ENCODE results near the gene MRPL45. TPM values are rescaled to one million over a fixed set of nuclear protein-coding genes. Genes with fewer than 3 reads are reported as not detected.

Gene MRPL45
- total RNA-seq, 1 experiment from 2014 or later = 24.7 TPM

GRCh38 chr17:38349097-38349730, 52.2 kb downstream of the MRPL45 start:
- peaks cover 3% of the 10 kb centered on the region; the same call in 1 of the 2 replicates for H3K36me3 ChIP-seq (ENCODE audit: control insufficient read depth, insufficient read depth, low read length)
- no peaks in the 10 kb centered on the region for H3K9me3 ChIP-seq (ENCODE audit: control insufficient read depth, insufficient read depth, low read depth, low read length)
- H3K4me1 ChIP-seq (ENCODE audit: control insufficient read depth, insufficient read depth, low read length) = peaks cover 18% of the 10 kb centered on the region
- H3K27me3 ChIP-seq (ENCODE audit: control insufficient read depth, insufficient read depth, low read length) = no peaks in the 10 kb centered on the region
- intact Hi-C loops (cut with micrococcal nuclease; ENCODE audit: unreplicated experiment) = no loop called here
- CTCF ChIA-PET = interaction anchor here (0.6 to 1.8 kb wide), 8 partner anchors 20 to 245 kb away, joined by 3 to 30 read pairs (median 4); no protein-coding TSS in a partner anchor
- no peak overlapping the region; the same call in 1 of the 2 replicates for H3K27ac ChIP-seq (ENCODE audit: low read length)
- ATAC-seq (peak; percentile 67), DNase-seq (ENCODE audit: low read depth, low spot score) (peak; percentile 69)
- TF ChIP-seq CTCF (IDR thresholded peaks at IDR 0.05) (peak; percentile 85), POLR2AphosphoS5 (IDR thresholded peaks at IDR 0.05; ENCODE audit: low read depth, low read length) (no peak)
- in situ Hi-C loops (cut with HindIII; ENCODE audit: low pct_unique_long_range_greater_than_20kb, low sequenced_read_pairs) = no loop called here
- BruUV-seq (replicated peaks) = no TSS peak
- no peak overlapping the region for H3K4me3 ChIP-seq (ENCODE audit: low read depth in 2 of 2, low read length in 2 of 2)
- POLR2A ChIA-PET = interaction anchor here (1.2 kb wide), 1 partner anchor 65 kb away, joined by 3 read pairs; no protein-coding TSS in a partner anchor

GRCh38 chr17:38350035-38350434, 53.1 kb downstream of the MRPL45 start:
- ChIA-PET POLR2A (interaction anchor here (1.2 kb wide), 1 partner anchor 65 kb away, joined by 3 read pairs; no protein-coding TSS in a partner anchor), CTCF (interaction anchor here (1.8 kb wide), 1 partner anchor 64 kb away, joined by 30 read pairs; no protein-coding TSS in a partner anchor)
- Histone ChIP-seq H3K9me3 (ENCODE audit: control insufficient read depth, insufficient read depth, low read depth, low read length) (no peaks in the 10 kb centered on the region), H3K4me3 (ENCODE audit: low read depth in 2 of 2, low read length in 2 of 2) (no peak overlapping the region), H3K27me3 (ENCODE audit: control insufficient read depth, insufficient read depth, low read length) (no peaks in the 10 kb centered on the region), H3K27ac (ENCODE audit: low read length) (0 out of 2 replicates have a peak overlapping the region, but pooled peaks have one; percentile 15), H3K4me1 (ENCODE audit: control insufficient read depth, insufficient read depth, low read length) (peaks cover 26% of the 10 kb centered on the region), H3K36me3 (ENCODE audit: control insufficient read depth, insufficient read depth, low read length) (peaks cover 3% of the 10 kb centered on the region; the same call in 1 of the 2 replicates)
- ATAC-seq (no peak), DNase-seq (ENCODE audit: low read depth, low spot score) (no peak)
- BruUV-seq (replicated peaks) = no TSS peak
- TF ChIP-seq CTCF (IDR thresholded peaks at IDR 0.05) = no peak
- in situ Hi-C loops (cut with HindIII; ENCODE audit: low pct_unique_long_range_greater_than_20kb, low sequenced_read_pairs) (no loop called here), intact Hi-C loops (cut with micrococcal nuclease; ENCODE audit: unreplicated experiment) (loop anchor here (2.0 kb wide), 1 partner anchor 65 kb away; no protein-coding TSS in a partner anchor)

GRCh38 chr17:38351412-38352222, 54.6 kb downstream of the MRPL45 start, which contains the start of gene SOCS7:
SOCS7 (plus strand) TSS chr17:38351844; CDS start chr17:38352053, 209 bp downstream.
- POLR2A ChIA-PET = interaction anchor here (0.6 kb wide), 1 partner anchor 11 kb away, joined by 3 read pairs; no protein-coding TSS in a partner anchor
- peak; percentile 20 for DNase-seq (ENCODE audit: low read depth, low spot score)
- peak; percentile 97 for ATAC-seq
- intact Hi-C loops (cut with micrococcal nuclease; ENCODE audit: unreplicated experiment) (loop anchor here (2.0 kb wide), 1 partner anchor 63 kb away; no protein-coding TSS in a partner anchor), in situ Hi-C loops (cut with HindIII; ENCODE audit: low pct_unique_long_range_greater_than_20kb, low sequenced_read_pairs) (no loop called here)
- Histone ChIP-seq H3K9me3 (ENCODE audit: control insufficient read depth, insufficient read depth, low read depth, low read length) (no peaks in the 10 kb centered on the region), H3K4me3 (ENCODE audit: low read depth in 2 of 2, low read length in 2 of 2) (peak within 1 kb of the TSS; percentile 65 to 73), H3K36me3 (ENCODE audit: control insufficient read depth, insufficient read depth, low read length) (peaks cover 3% of the 10 kb centered on the region; the same call in 1 of the 2 replicates), H3K27me3 (ENCODE audit: control insufficient read depth, insufficient read depth, low read length) (no peaks in the 10 kb centered on the region), H3K27ac (ENCODE audit: low read length) (peak within 1 kb of the TSS; percentile 98), H3K4me1 (ENCODE audit: control insufficient read depth, insufficient read depth, low read length) (peaks cover 27% of the 10 kb centered on the region)
- BruUV-seq (replicated peaks) = no TSS peak
- CTCF ChIA-PET = interaction anchor here (0.6 to 0.7 kb wide), 3 partner anchors 18 to 103 kb away, joined by 3 to 4 read pairs (median 3); no protein-coding TSS in a partner anchor
- TF ChIP-seq POLR2AphosphoS5 (IDR thresholded peaks at IDR 0.05; ENCODE audit: low read depth, low read length) (peak; percentile 84), REST (IDR thresholded peaks at IDR 0.05; ENCODE audit: insufficient read depth in 1 of 2, low read depth in 2 of 2, low read length in 1 of 2) (no peak), SIN3A (IDR thresholded peaks at IDR 0.05; ENCODE audit: borderline replicate concordance, insufficient read depth, low read depth, low read length) (peak; percentile 15; the same call in 1 of the 2 replicates)
